ENCODE data around the gene MOGAT2. TPM values are rescaled to one million over a fixed set of nuclear protein-coding genes. Genes with fewer than 3 reads are reported as not detected.
A peak's percentile ranks its signal among the peaks of the same experiment; 100 is the strongest.

The MOGAT2 gene
- total RNA-seq, 1 donor from 2014 or later = not detected

DNA sequence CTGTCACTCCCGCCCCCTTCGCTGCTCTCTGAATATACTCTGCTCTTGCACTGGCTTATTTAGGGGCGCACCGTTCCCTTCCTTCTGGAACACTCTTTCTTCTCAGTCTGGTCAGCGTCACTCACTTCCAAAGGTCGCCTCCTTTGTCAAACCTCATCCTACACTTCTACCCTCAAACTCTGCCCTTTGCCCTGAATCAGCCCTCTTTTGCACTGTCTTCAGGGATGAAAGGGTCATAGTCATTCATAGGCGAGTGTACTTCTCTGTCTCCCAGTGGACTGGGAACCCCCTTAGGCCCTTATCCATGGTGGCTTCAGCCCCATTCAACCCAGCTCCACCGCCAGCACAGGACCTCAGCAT lies 15.4 kb downstream of the MOGAT2 start:
- FAIRE-seq (no peak), DNase-seq (ENCODE audit: low read depth) (no peak)
- Histone ChIP-seq H3K27ac (ENCODE audit: low read depth, low read length) (no peak overlapping the region), H3K27me3 (ENCODE audit: insufficient read depth, low read length) (peaks cover 2% of the 10 kb centered on the region), H2AFZ (ENCODE audit: low read depth, low read length) (no peak overlapping the region), H3K4me1 (ENCODE audit: insufficient read depth, low read length) (peaks cover 5% of the 10 kb centered on the region), H3K79me2 (ENCODE audit: insufficient read depth, low read length) (no peaks in the 10 kb centered on the region), H3K9ac (ENCODE audit: low read length) (no peak overlapping the region), H3K4me2 (ENCODE audit: low read length) (no peak overlapping the region), H3K36me3 (ENCODE audit: insufficient read depth, low read length) (no peaks in the 10 kb centered on the region), H3K4me3 (ENCODE audit: insufficient read depth, low read depth, low read length) (no peak overlapping the region), H3K9me3 (ENCODE audit: insufficient read depth, low read depth, low read length) (no peaks in the 10 kb centered on the region), H4K20me1 (ENCODE audit: insufficient read depth, low read length) (no peaks in the 10 kb centered on the region)
- H3K27me3 Mint-ChIP-seq (ENCODE audit: low read depth, unreplicated experiment) = peaks cover 33% of the 10 kb centered on the region
- no peak overlapping the region for H3K27ac Mint-ChIP-seq (ENCODE audit: unreplicated experiment)
- peaks cover 3% of the 10 kb centered on the region for H3K36me3 Mint-ChIP-seq (ENCODE audit: low read depth, unreplicated experiment)
- no peaks in the 10 kb centered on the region for H3K4me1 Mint-ChIP-seq (ENCODE audit: low read depth, unreplicated experiment)
- TF ChIP-seq EZH2 (IDR thresholded peaks at IDR 0.05; ENCODE audit: insufficient read depth, low read length) = no peak
- no peak overlapping the region for H3K4me3 Mint-ChIP-seq (ENCODE audit: unreplicated experiment)
- H3K9me3 Mint-ChIP-seq (ENCODE audit: unreplicated experiment) = peaks cover 6% of the 10 kb centered on the region

DNA sequence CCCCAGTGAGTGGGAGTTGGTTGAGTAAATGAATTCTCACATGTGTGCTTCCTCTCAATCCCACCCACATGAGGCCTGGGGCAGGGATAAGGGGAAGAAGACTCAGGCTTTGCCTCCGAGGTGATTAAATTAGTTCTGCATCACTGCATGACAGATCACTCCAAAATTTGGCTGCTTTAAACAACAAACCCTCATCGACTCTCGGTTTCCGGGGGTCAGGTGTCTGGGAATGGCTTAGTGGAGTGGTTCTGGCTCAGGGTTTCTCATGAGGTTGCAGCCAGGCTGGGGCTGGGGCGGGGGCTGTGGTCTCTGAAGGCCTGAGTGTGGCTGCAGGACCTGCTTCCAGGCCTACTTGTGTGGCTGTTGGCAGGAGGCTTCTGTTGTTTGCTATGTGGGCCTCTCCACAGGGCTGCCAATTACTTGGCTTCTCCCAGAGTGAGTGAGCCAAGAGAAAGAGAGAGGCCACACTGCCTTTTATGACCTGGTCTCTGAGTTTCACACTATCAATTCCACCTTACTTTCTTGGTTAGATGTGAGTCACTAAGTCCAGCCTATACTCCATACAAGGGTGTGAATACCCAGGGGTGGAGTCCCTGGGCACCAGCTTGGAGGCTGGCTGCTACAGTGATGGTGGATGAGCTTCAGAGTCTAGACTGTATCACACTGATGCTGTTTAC lies 15.9 kb downstream of the MOGAT2 start:
- H3K36me3 ChIP-seq (ENCODE audit: insufficient read depth, low read length) = no peaks in the 10 kb centered on the region
- no peak for TF ChIP-seq EZH2 (IDR thresholded peaks at IDR 0.05; ENCODE audit: insufficient read depth, low read length)
- TF ChIP-seq, protein P1, sequence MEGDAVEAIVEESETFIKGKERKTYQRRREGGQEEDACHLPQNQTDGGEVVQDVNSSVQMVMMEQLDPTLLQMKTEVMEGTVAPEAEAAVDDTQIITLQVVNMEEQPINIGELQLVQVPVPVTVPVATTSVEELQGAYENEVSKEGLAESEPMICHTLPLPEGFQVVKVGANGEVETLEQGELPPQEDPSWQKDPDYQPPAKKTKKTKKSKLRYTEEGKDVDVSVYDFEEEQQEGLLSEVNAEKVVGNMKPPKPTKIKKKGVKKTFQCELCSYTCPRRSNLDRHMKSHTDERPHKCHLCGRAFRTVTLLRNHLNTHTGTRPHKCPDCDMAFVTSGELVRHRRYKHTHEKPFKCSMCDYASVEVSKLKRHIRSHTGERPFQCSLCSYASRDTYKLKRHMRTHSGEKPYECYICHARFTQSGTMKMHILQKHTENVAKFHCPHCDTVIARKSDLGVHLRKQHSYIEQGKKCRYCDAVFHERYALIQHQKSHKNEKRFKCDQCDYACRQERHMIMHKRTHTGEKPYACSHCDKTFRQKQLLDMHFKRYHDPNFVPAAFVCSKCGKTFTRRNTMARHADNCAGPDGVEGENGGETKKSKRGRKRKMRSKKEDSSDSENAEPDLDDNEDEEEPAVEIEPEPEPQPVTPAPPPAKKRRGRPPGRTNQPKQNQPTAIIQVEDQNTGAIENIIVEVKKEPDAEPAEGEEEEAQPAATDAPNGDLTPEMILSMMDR (IDR thresholded peaks at IDR 0.05; ENCODE audit: insufficient read depth, low read depth, low read length) = no peak
- H3K27ac ChIP-seq (ENCODE audit: low read depth, low read length) = no peak overlapping the region
- peaks cover 5% of the 10 kb centered on the region for H3K4me1 ChIP-seq (ENCODE audit: insufficient read depth, low read length)
- H3K27me3 ChIP-seq (ENCODE audit: insufficient read depth, low read length) = peaks cover 2% of the 10 kb centered on the region
- no peaks in the 10 kb centered on the region for H3K9me3 ChIP-seq (ENCODE audit: insufficient read depth, low read depth, low read length)
- peaks cover 30% of the 10 kb centered on the region for H3K27me3 Mint-ChIP-seq (ENCODE audit: low read depth, unreplicated experiment)
- no peak overlapping the region for H2AFZ ChIP-seq (ENCODE audit: low read depth, low read length)
- no peaks in the 10 kb centered on the region for H3K4me1 Mint-ChIP-seq (ENCODE audit: low read depth, unreplicated experiment)
- DNase-seq (ENCODE audit: low read depth) = peak; percentile 57
- H3K4me3 ChIP-seq (ENCODE audit: insufficient read depth, low read depth, low read length) = no peak overlapping the region
- H3K9me3 Mint-ChIP-seq (ENCODE audit: unreplicated experiment) = peaks cover 6% of the 10 kb centered on the region
- H3K27ac Mint-ChIP-seq (ENCODE audit: unreplicated experiment) = no peak overlapping the region
- FAIRE-seq = no peak
- H4K20me1 ChIP-seq (ENCODE audit: insufficient read depth, low read length) = no peaks in the 10 kb centered on the region
- H3K4me3 Mint-ChIP-seq (ENCODE audit: unreplicated experiment) = no peak overlapping the region
- peaks cover 3% of the 10 kb centered on the region for H3K36me3 Mint-ChIP-seq (ENCODE audit: low read depth, unreplicated experiment)
- no peaks in the 10 kb centered on the region for H3K79me2 ChIP-seq (ENCODE audit: insufficient read depth, low read length)
- H3K4me2 ChIP-seq (ENCODE audit: low read length) = no peak overlapping the region
- no peak overlapping the region for H3K9ac ChIP-seq (ENCODE audit: low read length)

DNA sequence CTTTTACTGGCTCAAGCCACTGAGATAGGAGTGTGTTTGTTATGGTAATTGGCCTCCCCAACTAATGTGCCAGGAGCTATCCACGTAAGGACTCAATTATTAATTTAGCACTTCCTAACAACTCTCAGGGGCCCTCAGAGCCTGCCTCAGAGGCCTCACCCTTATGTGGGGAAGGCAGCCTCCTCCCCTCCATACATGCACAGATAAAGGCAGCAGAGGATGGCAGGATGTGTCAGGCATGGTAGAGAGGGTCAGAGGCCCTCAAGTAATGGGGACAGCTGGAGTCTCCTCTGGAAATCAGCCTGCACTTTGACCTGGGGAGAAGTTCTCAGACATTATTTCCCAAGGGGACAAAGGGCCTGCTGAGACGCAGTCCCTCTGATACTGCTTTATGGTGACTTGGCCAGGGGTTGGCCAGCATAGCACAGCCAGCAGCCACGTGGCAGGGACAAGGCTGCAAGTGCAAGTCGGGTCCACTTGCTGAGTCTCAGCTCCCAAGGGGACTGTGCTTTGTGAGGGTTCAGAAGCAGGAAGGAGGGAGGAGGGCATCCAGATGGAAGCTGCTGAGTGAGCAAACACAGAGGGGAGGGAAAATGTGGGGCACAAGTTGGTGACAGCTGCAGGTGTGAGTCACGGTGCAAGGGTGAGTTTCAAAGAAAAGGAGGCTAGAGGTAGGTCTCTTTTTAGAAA lies 17.0 kb downstream of the MOGAT2 start:
- Histone ChIP-seq H3K27ac (ENCODE audit: low read depth, low read length) (no peak overlapping the region), H4K20me1 (ENCODE audit: insufficient read depth, low read length) (no peaks in the 10 kb centered on the region), H2AFZ (ENCODE audit: low read depth, low read length) (no peak overlapping the region), H3K4me1 (ENCODE audit: insufficient read depth, low read length) (peaks cover 5% of the 10 kb centered on the region), H3K27me3 (ENCODE audit: insufficient read depth, low read length) (peaks cover 2% of the 10 kb centered on the region), H3K9me3 (ENCODE audit: insufficient read depth, low read depth, low read length) (no peaks in the 10 kb centered on the region), H3K4me2 (ENCODE audit: low read length) (no peak overlapping the region), H3K9ac (ENCODE audit: low read length) (no peak overlapping the region), H3K4me3 (ENCODE audit: insufficient read depth, low read depth, low read length) (no peak overlapping the region), H3K36me3 (ENCODE audit: insufficient read depth, low read length) (no peaks in the 10 kb centered on the region), H3K79me2 (ENCODE audit: insufficient read depth, low read length) (no peaks in the 10 kb centered on the region)
- no peaks in the 10 kb centered on the region for H3K4me1 Mint-ChIP-seq (ENCODE audit: low read depth, unreplicated experiment)
- TF ChIP-seq, protein P1 (IDR thresholded peaks at IDR 0.05; ENCODE audit: insufficient read depth, low read depth, low read length) = no peak
- no peak for TF ChIP-seq EZH2 (IDR thresholded peaks at IDR 0.05; ENCODE audit: insufficient read depth, low read length)
- no peak for DNase-seq (ENCODE audit: low read depth)
- FAIRE-seq = no peak
- no peak overlapping the region for H3K27ac Mint-ChIP-seq (ENCODE audit: unreplicated experiment)
- H3K27me3 Mint-ChIP-seq (ENCODE audit: low read depth, unreplicated experiment) = peaks cover 22% of the 10 kb centered on the region
- H3K36me3 Mint-ChIP-seq (ENCODE audit: low read depth, unreplicated experiment) = peaks cover 3% of the 10 kb centered on the region
- peaks cover 6% of the 10 kb centered on the region for H3K9me3 Mint-ChIP-seq (ENCODE audit: unreplicated experiment)
- no peak overlapping the region for H3K4me3 Mint-ChIP-seq (ENCODE audit: unreplicated experiment)

Measured in astrocyte (in vitro differentiated cells and primary cell).